Stimulated activated CD4-positive, alpha-beta T cell treated with anti-CD3 and anti-CD28 coated beads, Interleukin-1b, Interleukin-23, amount 100 ng/mL, for 4 hours (primary cell): ENCODE data around the gene GARIN5A.
"Not testable (repeated sequence)": the region's sequence is repeated elsewhere in the genome, so short reads cannot be mapped to it uniquely, and the experiment has no call there.

Experiments
- DNase-seq, 2 donors: peaks; one replicate each; pipeline ENCODE4 v3.0.0-alpha.2; 2020; ENCODE audit warnings: low read depth in 2 of 2

Gene GARIN5A

DNA sequence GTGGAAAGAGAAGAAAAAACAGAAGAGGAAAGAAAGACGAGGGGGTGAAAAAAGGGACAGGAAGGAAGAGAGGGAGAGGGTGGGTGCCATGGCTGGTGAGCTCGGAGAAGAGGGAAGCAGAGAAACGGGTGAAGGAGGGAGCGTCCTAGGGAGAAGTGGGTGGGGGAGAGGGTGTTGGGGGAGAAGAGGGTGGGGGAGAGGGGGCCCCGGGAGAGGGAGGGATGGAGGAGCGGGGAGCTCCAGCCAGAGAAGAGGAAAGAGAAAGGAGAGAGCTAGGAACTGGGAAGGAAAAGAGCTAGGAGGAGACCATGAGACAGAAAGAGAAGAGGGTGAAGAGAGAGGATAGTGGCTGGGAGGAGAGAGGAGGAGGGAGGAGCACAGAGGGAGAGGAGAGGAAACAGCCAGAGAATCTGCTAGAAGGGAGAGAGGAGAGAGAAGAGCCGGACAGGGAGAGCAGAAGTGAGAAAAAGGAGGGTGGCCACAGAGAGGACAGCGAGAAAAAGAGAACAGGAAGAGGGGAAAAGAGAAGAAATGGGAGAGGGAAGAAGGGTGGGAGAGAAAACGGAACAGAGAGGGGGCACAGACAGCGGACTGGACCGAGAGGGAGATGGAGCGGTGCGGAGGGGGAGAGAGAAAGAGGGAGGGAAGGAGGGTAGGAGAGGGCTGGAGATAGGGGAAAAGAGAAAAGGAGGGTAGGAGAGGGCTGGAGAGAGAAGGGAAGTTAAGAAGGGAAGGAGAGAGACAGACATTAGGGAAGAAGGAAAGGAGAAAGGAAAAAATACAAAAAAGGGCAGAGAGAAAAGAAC, 11.9 kb upstream of the GARIN5A start:
- DNase-seq = no peak

DNA sequence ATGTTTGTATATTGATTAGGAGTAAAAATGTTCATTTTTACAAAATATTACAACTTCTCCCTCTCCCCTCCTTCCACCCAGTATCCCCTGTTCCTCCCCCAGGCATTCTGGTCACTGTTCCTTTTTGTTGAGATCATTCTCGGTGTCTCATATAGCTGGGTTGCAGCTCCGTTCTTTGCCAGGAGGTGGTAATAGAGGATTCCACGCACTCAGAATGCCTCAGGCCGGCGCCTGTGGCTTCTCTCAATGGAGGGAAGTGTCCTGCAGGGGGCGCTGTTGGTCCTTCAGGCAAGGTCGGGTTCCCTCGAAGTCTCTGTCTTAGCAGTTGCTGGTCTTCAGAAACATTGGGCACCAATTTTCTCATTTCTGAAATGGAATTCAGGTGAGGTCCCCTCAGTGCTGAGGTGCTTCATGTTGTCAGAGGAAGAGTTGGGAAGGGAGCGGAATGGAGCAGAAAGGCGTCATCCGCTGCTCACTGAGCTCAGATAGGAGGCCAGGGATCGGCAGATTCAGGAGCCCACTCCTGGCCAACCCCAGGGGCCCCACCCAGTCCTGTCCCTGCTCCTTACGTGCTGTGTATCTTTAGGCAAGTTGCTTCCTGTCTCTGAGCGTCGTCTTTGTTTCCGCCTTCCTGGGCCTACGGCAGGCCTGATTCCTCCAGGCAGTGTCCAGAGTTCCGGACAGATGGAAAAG, 10.3 kb upstream of the GARIN5A start:
- DNase-seq = peak; percentile 21 to 43

DNA sequence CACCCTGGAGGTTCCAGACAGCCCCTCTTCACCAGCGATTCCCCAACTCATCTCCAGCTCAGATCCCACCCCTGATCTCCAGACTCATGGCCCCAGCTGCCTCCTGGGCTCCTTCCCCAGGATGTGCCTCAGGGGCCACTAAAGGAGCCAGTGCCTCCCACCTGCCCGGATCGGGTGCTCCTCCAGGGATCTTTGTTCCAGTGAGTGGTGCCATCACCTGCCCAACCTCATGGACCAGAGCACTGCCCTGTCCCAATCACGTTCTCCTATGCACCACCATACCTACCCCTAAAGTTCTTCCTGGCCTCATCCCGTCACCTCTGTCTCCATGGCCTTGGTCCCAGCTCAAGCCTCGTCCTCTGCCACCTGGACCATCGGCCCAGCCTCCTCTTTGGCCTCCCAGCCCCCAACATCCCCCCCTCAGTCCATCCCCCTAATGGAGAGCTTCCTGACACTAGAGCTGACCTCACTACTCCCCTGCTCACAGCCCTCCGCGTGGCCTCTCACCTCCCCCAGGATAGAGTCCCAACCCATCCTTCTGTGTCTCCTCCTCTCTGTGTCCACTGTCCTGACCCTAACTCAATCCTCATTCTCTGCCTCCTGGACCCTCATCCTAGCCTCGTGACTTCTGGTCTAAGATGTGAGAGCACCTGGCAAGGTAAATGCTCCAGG, 8.8 kb upstream of the GARIN5A start:
- DNase-seq = no peak

DNA sequence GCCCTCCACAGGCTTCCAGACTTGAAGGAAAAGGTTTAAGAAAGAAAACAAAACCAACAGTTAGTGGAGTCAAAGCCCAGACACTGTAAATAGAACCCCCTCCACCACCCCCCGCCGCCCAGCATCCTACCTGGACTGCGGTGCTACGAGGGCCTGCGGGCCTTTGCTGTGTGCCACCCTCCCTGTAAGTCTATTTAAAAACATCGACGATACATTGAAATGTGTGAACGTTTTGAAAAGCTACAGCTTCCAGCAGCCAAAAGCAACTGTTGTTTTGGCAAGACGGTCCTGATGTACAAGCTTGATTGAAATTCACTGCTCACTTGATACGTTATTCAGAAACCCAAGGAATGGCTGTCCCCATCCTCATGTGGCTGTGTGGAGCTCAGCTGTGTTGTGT, 6.3 kb upstream of the GARIN5A start:
- DNase-seq = no peak

DNA sequence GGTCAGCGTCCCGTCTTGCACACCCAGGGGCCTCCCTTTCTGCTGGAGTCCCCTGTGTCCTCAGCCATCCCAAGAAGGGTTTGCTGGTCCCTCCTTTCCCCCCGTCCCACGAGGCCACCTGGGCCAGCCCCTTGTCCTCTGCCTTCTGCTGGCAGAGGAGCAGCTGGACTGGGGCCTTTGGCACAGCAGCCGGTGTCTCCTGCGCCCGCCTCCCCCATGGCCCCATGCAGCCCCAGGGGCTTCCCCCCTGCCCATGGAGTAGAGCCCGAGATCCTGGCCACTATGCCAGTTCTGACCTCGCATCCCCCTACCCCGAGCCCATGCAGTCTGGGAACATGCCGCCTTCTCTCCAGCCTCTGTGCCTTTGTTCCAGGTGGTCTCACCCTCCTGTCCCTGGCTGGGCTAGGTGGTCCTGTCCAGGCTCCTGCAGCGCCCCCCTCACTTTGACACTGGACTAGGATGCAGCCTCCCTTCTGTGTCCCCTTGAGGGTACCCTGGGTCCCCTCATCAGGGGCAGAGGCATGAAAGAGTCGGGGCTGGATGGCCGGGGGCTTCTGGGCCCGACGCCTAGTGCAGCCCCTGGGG, 5.7 kb upstream of the GARIN5A start:
- DNase-seq = no peak

DNA sequence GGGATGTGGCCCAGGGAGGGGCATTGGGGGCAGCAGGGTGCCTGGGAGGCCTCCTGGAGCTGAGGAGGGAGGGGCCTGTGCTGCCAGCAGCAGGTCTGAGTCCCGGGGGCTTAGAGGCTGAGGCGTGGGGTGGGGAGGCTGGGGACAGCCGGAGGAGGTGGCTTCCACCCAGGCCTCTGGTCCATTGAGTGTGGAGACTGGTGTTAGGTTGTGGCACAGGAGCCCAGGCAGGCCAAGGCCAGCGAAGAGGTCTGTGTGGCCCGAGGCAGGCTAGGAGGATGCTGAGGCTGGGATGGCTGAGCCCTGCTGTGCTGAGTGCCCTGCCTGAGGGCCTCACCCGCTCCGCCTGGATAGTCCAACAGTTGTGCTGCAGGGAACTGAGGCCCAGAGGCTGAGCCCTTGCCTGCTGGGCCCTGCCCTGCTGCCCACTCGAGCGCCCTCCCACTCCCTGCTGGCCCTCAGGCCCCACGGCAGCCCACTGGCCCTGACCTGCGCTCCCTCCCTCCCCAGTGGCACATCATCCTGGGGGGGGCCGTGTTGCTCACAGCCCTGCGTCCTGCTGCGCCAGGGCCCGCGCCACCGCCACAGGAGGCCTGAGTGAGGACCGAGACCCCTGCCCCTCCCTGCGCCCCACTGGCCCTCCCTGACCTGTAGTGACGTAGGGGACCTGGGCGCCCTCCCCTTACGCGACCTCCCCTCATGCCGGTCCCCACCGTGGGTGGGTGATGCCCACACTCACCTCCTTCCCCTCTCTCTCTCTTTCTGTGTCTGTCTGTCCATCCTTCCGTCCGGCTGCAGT, 4.9 kb upstream of the GARIN5A start:
- DNase-seq = no peak

DNA sequence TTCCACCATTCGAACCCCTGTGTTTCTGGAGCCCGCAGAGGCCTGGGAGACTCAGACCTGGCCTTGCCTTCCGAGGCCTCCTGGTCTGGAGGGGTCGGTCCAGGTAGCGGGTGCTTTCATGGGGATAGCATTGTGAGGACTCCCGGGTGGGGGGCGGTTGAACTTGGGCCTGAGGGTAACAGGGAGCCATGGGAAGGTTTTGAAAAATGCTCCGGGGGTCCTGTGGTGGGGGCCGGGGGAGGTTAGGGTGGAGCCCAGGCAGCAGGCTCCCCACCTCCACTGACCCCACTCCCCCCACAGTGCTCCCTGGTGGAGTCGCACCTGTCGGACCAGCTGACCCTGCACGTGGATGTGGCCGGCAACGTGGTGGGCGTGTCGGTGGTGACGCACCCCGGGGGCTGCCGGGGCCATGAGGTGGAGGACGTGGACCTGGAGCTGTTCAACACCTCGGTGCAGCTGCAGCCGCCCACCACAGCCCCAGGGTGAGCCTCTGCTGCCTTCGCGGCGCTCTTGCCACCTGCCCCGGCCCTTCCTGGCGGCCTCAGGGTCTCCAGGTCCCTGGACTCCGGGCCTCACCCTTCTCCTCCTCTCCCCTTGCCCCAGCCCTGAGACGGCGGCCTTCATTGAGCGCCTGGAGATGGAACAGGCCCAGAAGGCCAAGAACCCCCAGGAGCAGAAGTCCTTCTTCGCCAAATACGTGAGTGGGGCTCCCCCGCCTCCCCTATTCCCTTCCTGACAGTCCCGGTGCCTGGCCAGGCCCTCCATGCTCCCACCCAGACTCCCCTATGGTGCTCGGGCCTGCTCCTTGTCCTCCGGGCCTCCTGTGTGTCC, 3.8 kb upstream of the GARIN5A start:
- no peak for DNase-seq

DNA sequence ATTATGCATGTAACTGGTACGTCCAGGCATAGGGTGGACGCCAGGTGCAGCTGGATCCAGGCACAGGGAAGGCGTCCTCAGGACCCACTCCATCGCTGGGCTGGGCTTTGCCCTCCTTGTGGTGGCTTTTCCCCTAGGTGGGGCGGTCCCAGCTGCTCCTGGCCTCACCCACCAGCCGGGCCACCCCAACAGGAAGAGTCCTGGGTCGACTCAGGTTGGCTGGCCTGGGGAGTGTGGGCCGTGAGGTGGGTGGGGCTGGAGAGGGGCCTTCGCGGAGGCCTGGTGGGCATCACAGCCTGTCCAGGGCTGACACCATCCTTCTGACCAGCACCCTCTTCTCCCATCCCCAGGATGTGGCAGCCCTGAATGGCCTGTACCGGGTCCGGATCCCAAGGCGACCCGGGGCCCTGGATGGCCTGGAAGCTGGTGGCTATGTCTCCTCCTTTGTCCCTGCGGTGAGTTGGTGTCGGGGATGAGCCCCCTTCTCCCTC, 3.2 kb upstream of the GARIN5A start:
- DNase-seq = no peak

DNA sequence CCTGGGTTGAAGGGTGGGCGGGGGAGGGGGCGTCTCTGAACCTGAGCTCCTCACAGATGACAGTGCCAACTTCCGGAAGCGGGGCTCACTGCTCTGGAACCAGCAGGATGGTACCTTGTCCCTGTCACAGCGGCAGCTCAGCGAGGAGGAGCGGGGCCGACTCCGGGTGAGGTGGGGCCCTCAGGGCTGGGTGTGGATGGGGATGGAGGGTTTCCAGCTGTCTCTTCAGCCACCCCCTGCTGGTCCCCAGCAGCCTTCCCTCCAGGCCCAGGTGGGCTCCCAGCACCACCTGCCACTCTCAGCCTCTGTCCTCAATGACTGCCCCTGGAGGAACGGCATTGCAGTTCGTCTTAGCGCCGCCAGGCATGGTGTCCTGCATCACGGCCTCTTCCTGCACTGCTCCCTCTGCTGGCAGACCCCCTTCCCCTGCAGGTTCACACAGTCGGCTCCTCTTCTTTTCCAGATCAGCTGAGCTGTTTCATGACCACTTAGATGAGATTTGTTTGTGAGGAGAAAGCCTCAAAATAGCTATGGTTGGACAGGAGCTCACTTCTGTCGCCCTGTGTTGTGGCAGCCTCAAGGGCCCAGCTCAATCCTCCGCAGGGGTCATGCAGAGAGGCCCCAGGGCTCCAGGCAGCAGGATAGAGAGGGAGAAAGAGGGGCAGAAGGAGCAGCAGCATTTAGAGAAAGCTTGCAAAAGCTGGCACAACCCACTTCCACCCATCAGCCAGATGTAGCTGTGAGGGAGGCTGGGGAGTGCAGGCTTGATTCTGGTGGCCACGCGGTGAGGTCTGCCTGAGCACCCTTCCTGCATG, 2.5 kb upstream of the GARIN5A start:
- peak in 1 of 2 donors; percentile 21 for DNase-seq

DNA sequence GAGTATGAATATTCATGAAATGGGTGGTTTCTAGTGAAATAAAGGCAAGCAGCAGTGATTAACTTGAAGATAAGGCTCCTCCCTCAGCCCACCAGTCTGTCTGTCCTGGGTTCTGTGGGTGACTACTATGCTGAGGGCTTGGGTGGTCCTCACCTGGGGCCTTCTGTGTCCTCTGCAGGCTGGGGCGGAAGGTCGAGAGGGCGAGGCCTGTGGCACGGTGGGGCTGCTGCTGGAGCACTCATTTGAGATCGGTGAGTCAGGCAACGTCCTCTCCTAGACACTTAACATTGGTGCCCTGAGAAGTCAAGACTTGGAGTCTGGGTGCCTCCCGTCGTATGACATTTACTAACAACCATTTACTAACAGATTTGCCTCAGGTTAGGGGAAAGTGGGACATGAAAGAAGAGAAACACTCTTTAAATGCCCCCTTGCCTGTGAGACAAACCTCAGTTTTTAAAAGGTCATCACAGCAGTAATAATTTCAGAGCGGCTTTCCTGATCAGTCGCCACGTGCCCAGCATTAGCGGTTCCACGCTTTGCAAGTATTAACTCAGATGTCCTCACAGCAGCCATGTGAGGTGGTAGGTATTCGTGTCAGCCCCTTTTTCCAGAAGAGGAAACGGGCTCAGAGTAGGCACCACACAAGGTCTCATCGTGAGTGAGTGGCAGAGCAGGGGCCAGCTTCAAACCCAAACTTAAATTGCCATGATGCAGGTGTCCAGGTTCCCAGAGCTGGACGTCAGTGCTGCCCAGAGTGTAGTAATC, 1.3 kb upstream of the GARIN5A start:
- DNase-seq = no peak

DNA sequence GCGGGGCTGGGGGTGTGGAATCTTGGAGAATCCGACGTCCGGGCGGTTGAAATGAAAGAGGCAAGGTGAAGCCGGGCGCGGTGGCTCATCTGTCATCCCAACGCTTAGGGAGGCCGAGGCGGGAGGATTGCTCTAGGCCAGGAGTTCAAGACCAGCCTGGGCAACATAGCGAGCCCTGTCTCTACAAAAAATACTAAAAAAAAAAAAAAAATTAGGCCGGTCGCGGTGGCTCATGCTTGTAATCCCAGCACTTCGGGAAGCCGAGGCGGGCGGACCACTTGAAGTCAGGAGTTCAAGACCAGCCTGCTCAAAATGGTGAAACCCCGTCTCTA, 225 bp upstream of the GARIN5A start:
- no peak for DNase-seq

DNA sequence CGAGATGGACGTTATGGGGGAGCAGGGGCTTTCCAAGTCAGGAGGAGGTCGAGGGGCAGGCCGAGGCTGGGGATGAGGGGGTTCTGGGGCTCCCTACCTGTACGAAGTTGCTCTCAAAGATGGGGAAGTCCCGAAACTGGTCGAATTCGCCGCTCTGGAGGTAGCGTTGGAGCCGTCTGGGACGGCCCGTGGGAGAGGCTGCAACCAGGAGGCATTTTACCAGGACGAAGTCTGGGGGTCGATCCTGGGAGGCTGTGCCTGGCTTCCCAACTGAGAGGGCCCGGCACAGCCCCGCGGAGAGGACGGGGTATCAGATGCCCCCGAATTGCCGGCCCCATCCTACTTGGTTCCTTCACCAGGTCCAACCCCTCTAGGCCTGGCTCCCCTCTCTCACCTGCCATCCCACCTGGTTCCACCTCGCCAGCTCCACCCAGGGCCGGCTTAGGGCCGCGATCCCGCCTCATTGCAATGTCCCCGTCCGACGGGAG, 868 bp downstream of the GARIN5A start:
- no peak for DNase-seq

DNA sequence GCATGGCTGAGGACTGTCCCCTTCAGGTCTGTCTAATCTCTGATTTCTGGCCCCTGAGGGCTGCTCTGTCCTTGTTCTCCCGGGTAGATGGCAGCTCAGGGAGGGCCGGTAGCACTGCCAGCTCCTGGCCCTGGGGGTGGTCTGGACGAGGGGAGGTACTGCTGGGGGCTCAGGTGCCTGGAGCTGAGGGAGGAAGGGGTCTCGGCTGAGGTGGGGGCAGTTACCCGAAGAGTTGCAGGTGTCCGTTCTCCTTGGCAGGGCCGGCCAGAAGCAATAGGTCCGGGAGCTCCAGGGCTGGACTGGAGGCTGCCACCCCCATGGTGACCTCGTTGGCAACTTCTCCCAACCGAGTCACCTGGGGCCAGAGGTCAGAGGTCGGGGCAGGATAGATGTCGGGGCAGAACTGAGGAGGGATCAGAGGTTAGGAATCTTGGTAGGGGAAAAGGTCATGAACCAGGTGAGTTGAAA, 1.5 kb downstream of the GARIN5A start:
- no peak for DNase-seq

DNA sequence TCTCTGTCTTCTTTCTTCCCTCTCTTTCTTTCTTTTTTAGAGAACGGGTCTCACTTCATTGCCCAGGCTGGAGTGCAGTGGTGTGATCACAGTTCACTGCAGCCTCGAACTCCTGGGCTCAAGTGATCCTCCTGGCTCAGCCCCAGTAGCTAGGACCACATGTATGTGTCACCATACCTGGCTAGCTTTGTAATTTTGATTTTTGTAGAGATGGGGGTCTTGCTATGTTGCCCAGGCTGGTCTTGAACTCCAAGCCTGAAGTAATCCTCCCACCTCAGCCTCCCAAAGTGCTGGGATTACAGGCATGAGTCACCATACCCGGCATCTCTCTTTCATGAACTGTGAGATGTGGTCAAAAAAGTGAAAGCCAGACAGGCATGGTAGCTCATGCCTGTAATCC, 3.3 kb downstream of the GARIN5A start:
- not testable (repeated sequence) for DNase-seq

DNA sequence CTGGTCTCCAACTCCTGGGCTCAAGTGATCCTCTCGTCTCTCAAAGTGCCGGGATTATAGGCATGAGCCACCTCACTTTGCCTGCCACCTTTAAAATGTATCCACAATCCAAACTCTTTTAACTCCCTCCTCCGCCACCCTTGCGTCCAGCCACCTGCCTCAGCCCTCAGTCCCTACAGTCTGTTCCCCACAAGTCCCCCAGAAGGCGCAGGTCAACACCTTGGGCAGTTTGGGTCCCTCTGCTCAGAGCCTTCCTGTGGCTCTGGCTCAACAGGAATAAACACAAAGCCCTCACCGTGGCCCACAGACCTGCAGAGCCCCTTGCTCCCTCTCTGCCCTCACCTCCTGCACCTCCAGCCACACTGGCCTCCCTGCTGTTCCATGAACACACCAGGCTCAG, 7.8 kb downstream of the GARIN5A start:
- no peak for DNase-seq

DNA sequence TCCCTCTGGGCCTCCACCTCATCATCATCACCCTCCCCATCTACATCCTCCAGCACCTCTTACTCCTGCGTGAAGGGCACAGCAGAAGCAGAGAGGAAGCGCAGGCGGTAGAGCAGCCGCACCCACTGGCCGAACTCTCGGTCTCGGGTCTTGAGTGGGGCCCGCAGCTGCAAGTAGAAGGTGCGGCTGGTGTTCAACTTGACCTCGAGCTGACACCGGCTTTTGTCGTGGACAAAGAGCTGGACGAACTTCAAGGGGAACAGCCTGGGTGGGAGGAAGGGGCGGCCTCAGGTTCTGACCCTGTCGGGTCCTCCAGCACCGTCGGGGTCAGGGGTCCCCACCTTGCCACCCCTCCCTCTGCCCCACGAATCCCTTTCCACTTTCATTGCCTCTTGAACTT, 9.1 kb downstream of the GARIN5A start:
- DNase-seq = no peak

DNA sequence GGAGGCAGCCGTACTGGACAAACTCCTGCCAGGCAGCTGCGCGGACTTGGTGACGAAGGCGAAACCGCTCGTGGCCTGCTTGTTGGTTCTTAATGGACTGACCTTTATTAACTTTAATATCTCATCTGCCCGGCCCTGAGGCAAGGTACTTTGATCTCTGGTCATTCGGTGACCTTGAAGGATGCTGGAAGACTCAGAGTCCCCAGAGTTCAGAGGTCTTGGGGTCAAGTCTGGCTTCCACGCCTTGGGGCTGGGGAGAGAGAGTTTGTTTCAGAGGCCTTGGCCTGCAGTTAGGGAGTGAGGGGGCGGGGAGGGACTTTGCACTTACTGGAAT, 10.0 kb downstream of the GARIN5A start:
- no peak for DNase-seq

DNA sequence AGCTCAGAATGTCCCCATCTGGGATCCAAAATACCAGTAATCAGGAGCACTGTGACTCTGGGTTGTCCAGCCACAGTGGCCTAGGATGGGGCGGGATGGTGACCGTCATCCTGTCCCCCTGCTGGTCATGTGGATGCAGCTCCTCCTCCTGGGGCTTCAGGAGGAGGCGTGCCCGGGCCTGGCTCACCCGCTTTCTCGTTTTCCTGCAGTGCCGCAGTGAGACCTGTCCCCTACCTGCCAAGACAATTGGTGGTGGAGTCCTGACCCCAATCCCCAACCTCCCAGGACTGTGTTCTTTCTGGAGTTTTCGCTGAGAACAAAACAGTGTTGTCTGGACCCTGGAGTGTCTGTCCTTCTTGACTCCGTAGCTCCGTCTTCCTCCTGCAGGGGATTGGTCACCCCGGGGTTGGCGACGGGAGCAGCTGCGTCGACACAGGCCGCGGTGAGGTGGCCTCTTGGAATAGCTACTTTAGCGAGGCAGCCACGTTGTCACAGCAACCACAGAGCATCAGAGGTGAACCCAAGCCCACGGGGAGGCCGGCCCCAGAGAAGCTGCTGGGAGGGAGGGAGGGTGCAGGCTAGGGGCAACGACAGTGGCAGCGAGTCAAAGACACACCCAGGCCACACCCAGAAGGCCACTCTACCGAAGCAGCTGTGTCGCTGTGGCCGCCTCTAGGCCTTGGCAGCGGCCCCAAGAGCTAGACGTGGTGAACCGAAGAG, 10.5 kb downstream of the GARIN5A start:
- DNase-seq = no peak
